Cardiac fibroblast (primary cell): ENCODE measurements around the gene RNF14.
"Not testable (repeated sequence)": the region's sequence is repeated elsewhere in the genome, so short reads cannot be mapped to it uniquely, and the experiment has no call there.

Experiments used
- DNase-seq, 2 donors: peaks; one replicate each; pipeline versions ENCODE4 v3.0.0 to v3.0.0-alpha.2; 2010; ENCODE audit warnings: low read depth in 2 of 2
- H3K4me3 ChIP-seq, 2 donors: replicated peaks in 1 of 2; 1 replicate in 1 of 2; 2 replicates in 1 of 2; pipeline ENCODE4 v1.5.1; 2011; ENCODE audit warnings: low read depth in 2 of 2, low read length in 2 of 2, mild to moderate bottlenecking in 2 of 2, moderate library complexity in 1 of 2
- CTCF ChIP-seq: IDR thresholded peaks from one replicate; pipeline ENCODE4 v1.5.1; 2011; ENCODE audit warnings: low read depth, mild to moderate bottlenecking, low read length, inconsistent platforms

The RNF14 gene

GRCh38 chr5:141968914-141969608 is at the start of gene RNF14:
TSS of gene RNF14 (plus strand) at chr5:141969105. CDS start at chr5:141973589, 4,484 bp downstream.
- peak within 1 kb of the TSS; percentile 83 to 91 for H3K4me3 ChIP-seq
- peak; percentile 65 for TF ChIP-seq CTCF
- DNase-seq = peak; percentile 94 to 96

DNA sequence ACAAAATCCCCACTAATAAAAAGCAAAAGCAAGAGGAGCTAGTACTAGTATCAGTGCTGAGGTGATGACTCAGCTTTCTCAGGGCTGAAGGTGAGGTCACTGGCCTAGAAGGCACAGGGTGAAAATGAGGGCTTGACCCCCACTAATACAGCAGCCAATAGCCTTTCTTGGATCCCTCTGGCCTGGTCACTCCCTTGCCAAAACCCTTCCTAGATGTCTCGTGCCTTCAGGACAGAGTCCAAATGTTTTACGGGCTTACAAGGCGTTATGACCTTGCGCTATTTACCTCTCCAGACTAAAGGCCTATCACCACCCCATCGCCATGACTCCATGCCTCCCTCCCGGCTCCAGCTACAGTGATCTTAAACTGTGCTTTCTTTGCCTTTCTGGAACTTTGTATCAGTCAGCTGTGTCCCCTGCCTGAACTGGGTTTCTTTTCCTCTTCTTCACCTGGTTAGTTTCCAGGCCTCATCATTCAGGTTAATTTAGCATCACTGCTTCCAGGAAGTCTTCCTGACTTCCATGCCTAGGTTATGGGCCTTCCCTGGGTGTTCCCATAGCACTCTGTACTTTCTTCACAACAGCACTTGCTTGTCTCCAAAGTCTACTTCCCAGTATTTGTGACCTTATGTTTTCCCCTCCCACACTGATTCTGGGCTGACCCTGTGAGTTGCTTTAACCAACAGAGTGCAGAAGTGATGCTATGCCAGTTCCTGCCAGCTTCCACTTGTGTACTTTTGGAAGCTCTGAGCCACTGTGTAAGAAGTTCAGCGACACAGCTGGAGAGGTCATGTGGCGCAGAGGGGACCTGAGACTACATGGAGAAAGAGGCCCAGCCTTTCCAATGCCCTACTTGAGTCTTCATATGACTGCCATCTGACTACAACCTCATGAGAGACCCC is 49.4 kb upstream of the RNF14 start:
- no peak for DNase-seq
- H3K4me3 ChIP-seq = no peak overlapping the region
- no peak for TF ChIP-seq CTCF

DNA sequence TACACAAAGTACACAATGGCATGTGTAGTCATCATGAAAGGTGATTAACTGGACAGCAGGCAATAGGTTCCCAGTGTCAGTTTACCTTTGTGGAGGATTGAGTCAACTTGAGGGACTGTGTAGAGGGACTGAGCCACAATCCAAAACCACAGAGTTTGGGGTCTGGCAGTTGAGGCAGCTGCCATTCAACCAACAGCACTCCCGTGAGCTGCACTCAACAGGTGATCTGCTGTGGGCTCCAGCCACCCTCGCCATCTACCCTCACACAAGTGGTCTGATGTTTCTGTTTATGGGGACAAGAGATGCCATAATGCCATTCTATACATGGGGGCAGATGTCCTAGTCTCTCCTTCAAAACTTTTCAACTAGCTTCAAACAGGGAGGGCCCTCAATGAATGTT is 48.1 kb upstream of the RNF14 start:
- TF ChIP-seq CTCF = no peak
- DNase-seq = no peak
- no peak overlapping the region for H3K4me3 ChIP-seq

DNA sequence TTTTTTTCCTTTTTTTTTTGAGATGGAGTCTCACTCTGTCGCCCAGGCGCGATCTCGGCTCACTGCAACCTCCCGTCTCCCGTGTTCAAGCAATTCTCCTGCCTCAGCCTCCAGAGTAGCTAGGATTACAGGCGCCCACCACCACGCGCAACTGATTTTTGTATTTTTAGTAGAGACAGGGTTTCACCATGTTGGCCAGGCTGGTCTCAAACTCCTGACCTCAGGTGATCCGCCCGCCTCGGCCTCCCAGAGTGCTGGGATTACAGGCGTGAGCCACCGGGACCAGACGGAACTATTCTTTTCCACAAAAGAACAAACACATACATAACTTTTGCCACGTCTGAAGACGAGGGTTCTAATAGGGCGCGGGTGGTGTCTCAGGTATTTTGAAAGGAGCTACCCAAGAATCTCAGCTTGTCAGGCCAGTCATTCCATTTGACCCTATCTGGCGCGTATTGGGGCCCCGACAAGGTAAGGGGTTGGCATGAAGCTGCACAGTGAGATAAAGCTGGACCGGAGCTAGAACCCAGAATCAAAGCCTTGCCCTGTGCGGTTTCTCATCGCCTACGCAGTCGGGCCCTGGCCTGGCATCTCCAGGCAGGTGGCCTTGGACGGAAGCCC is 46.0 kb upstream of the RNF14 start:
- not testable (repeated sequence) for DNase-seq
- H3K4me3 ChIP-seq = peak overlapping the region; percentile 65 to 81

- TF ChIP-seq CTCF = no peak
- peak; percentile 94 to 95 for DNase-seq
These were observed 45.2 kb upstream of the RNF14 start, which contains the start of gene DELE1 for GRCh38 chr5:141923448-141924313. TSS of gene DELE1 (plus strand) at chr5:141923871. CDS start at chr5:141923942, 71 bp downstream.

DNA sequence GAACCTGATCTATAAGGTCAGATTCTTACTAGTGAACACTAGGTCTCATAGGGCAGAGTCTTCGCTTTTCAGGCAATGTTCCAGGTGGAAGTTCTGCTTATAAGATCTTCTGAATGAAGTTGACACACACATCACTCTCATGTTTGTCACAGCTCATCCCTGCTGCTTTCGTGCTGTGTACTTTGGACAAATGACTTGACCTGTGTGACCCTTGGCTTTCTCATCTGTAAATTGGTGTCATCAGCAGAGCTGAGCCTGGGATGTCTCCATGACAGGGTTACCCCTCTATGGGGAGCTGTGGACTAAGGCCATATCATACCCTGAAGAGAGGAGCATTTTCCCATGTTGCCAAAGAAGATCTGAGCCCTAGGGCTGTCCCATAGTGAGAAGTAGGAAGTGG is 42.5 kb upstream of the RNF14 start:
- TF ChIP-seq CTCF = no peak
- no peak overlapping the region for H3K4me3 ChIP-seq
- no peak for DNase-seq

More at GRCh38 chr5:141923448-141924313, 45.2 kb upstream of the RNF14 start, which contains the start of gene DELE1:
- H3K4me3 ChIP-seq = peak within 1 kb of the TSS; percentile 65 to 81
